ENCODE results near the gene RUNX1.

GRCh38 chr21:34944015-34944755, 104.9 kb downstream of the RUNX1 start:
- TF ChIP-seq CTCF (IDR thresholded peaks at IDR 0.05), result no peak
- TF ChIP-seq POLR2A (IDR thresholded peaks at IDR 0.05), result no peak
